Muscle of back (tissue), 11 donors: ENCODE results near the gene CMC1. TPM values are rescaled to one million over a fixed set of nuclear protein-coding genes. Genes with fewer than 3 reads are reported as not detected.
A peak's percentile ranks its signal among the peaks of the same experiment; 100 is the strongest.

Source experiments
- DNase-seq, 3 donors: peaks; one replicate each; pipeline versions ENCODE4 v3.0.0 to v3.0.0-alpha.2; 2013
- polyA plus RNA-seq, 10 donors: library from polyadenylated mRNA; unstranded; fragments of 120-200 nt; gene quantifications; one replicate each; pipeline ENCODE4 v1.2.1, GENCODE V29; 2013; ENCODE audit not compliant: insufficient read length in 10 of 10

The CMC1 gene
- polyA plus RNA-seq, 10 donors, result 20.7 to 24.7 (median 21.6) TPM

DNA sequence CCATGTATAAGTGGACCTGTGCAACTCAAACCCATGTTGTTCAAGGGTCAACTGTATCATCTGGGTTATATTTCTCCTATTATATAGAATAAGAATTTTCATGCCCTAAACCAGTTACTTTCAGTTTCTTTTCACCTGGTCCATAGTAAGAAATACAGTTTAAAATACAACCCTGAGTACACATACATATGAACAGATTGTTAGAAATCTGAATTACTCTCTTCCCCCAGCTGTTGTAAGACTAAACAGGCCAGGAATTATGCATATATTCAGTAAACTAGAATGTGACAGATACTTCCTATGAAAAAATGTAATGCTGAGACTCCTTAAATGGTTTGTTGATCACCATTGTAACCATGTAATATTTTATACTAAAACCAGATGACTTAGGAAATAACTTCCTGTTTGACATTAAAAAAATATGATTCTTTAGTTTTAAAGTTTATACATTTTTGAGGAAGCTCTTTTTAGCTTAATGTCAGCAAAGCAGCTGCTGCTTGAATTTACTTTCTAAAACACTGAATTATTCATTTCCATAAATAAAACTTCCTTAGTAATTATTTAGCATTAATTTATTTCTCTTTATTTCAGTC, 54.6 kb downstream of the CMC1 start:
- DNase-seq, result peak in 1 of 3 donors; percentile 22

- no peak for DNase-seq
These were observed 58.3 kb downstream of the CMC1 start for GRCh38 chr3:28299705-28300104.

GRCh38 chr3:28300345-28300962, 59.0 kb downstream of the CMC1 start:
- DNase-seq, result no peak

DNA sequence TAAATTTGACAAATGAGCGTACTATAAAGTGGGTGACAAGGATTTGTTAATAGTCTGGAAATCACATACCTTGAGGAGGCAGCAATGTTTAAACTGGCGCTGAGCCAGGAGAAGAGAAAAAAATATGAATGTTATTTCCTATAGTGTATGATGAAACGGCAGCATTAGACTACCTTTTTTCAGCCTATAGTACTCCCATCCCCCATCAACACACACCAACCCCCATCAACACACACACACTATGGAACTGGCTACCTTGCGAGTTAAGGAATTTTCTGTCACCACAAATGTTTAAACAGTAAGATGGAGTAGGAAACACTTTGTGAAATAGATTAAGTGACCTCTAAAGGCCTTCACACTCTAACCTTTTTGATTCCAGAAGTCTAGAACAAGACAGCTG, 60.3 kb downstream of the CMC1 start:
- no peak for DNase-seq

- no peak for DNase-seq
These were observed 66.8 kb downstream of the CMC1 start for GRCh38 chr3:28308196-28308595.

- no peak for DNase-seq
These were observed 74.3 kb downstream of the CMC1 start for GRCh38 chr3:28315711-28316110.

- DNase-seq, result no peak
These were observed 74.8 kb downstream of the CMC1 start for GRCh38 chr3:28316226-28316625.

GRCh38 chr3:28317438-28318022, 76.1 kb downstream of the CMC1 start:
- peak in 1 of 3 donors; percentile 9 for DNase-seq

GRCh38 chr3:28320981-28321380, 79.6 kb downstream of the CMC1 start:
- DNase-seq, result no peak

DNA sequence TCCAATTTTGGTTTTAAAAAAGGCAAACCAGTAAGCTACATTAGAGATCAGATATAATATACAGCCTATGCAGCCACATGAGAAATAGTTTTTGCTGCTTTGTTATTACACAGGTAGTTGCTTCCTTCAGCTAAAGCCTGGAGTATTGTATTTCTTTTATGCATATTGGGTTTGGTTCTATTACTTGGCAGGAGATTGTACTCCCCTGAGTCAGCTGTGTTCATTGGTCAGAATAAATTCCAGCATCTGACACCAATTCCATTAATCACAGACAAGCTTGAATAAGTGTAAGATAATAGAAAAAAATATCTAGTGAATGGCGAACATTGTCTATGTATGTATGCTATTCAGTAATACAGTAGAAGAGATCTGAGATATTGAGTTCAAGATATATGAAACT, 81.0 kb downstream of the CMC1 start:
- peak in 1 of 3 donors; percentile 6 for DNase-seq

DNA sequence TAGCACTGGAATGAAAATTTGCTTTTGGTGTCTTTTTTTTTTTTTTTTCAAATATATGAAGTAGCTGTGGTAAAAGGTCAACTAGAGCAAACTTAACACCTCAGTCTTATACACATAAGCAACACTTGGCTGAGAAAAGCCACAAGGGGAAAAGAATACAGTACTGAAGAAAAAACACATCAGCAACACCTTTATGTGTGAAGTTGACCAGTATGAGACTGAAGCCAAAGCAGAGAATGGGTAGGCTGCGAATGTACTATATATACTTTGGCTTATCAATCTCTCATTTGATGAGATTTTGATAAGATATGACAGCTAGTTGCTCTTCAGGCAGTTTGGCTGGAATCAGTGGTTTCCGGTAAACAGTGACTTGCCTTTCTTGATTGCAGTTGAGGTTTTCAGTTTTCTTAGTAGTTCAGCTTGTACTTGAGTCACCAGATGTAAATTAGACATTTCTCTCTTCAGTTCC, 85.1 kb downstream of the CMC1 start:
- DNase-seq, result no peak

- peak; percentile 21 to 53 (median 30) for DNase-seq
These were observed 87.1 kb downstream of the CMC1 start for GRCh38 chr3:28328188-28329151.

DNA sequence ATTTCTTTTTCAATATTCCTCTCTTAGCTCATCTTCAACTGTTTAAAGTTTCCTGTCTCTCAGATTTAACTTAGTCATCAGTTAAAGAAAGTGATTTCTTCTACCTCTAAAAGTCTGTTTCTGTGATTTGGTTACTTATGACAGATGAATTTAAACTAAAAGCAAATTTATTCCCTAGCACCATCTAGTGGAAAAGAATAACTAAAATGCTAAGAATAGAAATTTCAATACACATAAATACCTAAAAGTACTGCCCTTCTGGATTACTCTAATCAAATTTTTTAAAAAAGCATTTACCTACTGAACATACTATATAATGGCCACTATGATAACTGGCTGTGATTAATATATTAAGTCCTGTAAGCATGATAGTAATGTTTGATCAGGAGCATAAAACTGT, 93.1 kb downstream of the CMC1 start:
- DNase-seq, result no peak

DNA sequence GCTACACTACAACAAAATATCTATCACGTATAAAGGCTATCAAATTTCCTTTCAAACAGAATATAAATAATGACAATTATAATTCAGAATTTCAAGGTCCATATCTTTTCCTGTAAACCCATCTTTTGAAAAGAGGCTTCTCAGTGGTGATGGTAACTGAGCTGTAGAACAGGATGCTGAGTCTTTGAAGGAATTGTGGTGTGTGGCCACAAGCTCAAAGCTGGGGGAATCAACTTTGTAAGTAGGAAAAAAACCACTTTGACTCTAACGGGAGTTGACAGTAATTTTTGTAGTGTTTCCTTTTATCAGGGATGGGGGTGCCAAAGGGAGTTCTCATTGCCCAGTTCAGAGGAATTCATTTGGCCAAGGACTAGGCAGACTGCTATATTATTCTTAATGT, 93.8 kb downstream of the CMC1 start:
- DNase-seq, result no peak

DNA sequence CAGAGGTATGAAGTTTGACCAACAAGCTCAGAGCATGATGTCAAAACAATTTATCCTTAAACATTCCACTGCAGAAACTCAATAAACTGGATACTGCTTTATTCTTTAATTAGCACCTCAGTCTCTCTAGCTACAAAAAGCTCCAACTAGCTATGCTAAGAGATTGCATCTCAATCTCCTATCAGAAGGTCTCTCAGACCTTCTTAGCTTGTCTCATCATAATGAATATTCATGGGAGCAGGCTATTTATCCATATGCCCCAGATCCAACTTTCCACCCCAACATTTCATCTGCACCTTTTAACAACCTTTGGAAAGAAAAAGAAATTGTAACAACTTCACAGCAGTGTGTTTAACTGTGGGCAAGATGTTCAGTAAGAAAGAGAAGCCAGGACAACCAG, 95.8 kb downstream of the CMC1 start:
- DNase-seq, result no peak

GRCh38 chr3:28343144-28343543, 101.7 kb downstream of the CMC1 start:
- no peak for DNase-seq

DNA sequence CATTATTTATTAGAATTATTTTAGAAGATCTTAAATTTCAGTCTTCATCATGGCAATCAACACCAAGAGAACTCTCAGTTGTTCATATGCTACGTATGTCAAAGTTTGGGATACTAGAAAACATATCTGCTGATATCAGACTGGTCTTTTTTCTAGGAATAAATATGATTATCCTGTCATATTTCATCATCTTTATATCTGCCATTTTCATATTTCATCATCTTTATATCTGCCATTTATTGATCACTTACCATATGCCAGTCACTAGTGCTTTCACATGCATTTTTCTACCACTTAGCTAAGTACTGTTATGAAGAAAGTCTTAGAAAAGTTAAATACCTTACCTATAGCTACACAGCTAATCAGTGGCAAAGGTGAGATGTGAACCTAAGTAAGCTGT, 104.3 kb downstream of the CMC1 start:
- no peak for DNase-seq

DNA sequence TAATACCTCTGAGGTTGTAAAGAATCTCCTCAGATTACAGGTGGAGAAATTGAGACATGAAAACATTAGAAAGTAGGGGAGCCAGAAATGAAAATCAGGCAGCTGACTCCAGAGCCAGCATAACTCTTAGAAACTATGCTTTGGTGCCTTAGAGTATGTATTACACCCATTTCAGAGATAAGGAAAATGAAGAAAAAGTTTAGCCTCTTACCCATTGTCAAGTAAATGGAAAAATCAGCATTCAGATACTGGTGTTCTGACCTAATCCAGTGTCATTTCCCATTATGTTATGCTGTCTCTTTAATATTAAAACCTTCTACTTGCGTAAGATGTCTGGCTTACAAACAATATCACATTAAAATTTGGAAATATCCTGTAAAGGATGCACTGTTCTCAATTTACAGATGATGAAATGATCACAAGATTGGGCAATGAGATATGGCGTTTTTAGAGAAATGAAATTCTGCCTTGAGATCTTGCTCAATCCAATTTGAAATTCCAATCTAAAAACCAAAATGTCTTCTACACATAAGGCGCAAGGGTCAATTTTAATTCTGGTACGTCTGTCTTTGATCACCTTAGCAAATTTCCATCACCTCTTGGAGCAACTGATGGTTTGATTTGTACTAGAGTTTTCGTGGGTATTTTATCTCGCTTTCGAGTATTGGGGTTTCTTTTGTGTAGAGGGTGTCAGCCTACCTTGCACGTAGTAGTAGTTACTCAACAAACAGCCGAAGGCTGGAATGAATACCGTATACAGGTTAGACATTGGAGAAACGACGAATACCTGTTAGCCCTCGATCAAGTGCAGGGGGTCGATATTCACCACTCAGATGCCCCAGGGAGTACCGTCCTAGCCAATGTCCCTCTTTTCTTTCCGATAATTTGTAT, 106.2 kb downstream of the CMC1 start:
- DNase-seq, result peak in 2 of 3 donors; percentile 24 to 27

GRCh38 chr3:28348265-28348628, 106.8 kb downstream of the CMC1 start:
- DNase-seq, result no peak

GRCh38 chr3:28348629-28349468, 107.4 kb downstream of the CMC1 start, which contains the start of the genes AZI2 and ZCWPW2:
TSS of gene AZI2 (minus strand) at chr3:28348824. CDS start at chr3:28340617, 8,207 bp downstream.
TSS of gene ZCWPW2 (plus strand) at chr3:28348721. CDS start at chr3:28413069, 64,348 bp downstream.
- peak; percentile 96 to 99 (median 98) for DNase-seq
